Endothelial cell of umbilical vein (primary cell): ENCODE results near the gene JAZF1.

Source experiments
- JUN ChIP-seq: IDR thresholded peaks from 2 replicates; pipeline ENCODE4 v1.6.1; 2011; ENCODE audit warnings: borderline replicate concordance, low read depth; ENCODE audit not compliant: insufficient read length, insufficient read depth
- POLR2A ChIP-seq: IDR thresholded peaks from 2 replicates; pipeline ENCODE4 v1.6.1; 2012; ENCODE audit warnings: low read depth, mild to moderate bottlenecking, control low read depth, low read length
- TF ChIP-seq, protein P1 (sequence below), 2 donors: IDR thresholded peaks; 1 replicate in 1 of 2; 2 replicates in 1 of 2; pipeline ENCODE4 v1.5.1; 2011; ENCODE audit warnings: low read length in 2 of 2, mild to moderate bottlenecking in 2 of 2, moderate library complexity in 2 of 2, control low read depth in 1 of 2, inconsistent platforms in 1 of 2, low read depth in 1 of 2; ENCODE audit not compliant: insufficient read depth in 1 of 2; ENCODE audit errors: extremely low read depth in 1 of 2

DNA sequence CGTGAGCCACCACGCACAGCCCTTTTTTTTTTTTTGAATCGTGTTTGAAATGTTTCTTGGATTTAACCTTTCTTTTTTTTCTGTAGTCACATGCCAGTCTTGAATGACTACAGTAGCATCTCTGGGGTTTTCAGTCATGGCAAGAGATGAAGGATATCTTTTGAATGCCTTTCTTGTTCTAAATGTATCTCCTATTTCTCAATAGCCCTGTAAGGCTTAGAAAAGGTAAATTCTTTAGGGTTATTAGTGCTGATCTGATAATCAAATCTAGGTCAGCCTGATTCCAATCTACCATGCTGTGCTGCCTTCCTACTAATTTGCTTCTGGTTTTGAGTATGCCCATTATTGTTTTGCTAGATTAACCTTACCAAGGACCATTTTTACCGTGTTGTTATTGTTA, 370.4 kb downstream of the JAZF1 start:
- TF ChIP-seq, protein P1, sequence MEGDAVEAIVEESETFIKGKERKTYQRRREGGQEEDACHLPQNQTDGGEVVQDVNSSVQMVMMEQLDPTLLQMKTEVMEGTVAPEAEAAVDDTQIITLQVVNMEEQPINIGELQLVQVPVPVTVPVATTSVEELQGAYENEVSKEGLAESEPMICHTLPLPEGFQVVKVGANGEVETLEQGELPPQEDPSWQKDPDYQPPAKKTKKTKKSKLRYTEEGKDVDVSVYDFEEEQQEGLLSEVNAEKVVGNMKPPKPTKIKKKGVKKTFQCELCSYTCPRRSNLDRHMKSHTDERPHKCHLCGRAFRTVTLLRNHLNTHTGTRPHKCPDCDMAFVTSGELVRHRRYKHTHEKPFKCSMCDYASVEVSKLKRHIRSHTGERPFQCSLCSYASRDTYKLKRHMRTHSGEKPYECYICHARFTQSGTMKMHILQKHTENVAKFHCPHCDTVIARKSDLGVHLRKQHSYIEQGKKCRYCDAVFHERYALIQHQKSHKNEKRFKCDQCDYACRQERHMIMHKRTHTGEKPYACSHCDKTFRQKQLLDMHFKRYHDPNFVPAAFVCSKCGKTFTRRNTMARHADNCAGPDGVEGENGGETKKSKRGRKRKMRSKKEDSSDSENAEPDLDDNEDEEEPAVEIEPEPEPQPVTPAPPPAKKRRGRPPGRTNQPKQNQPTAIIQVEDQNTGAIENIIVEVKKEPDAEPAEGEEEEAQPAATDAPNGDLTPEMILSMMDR (IDR thresholded peaks at IDR 0.05; ENCODE audit: extremely low read depth in 1 of 2, insufficient read depth in 1 of 2, low read depth in 1 of 2, low read length in 2 of 2), result no peak
- no peak for TF ChIP-seq JUN
- TF ChIP-seq POLR2A, result no peak
